ENCODE measurements around the gene FBXL13. TPM values are rescaled to one million over a fixed set of nuclear protein-coding genes. Genes with fewer than 3 reads are reported as not detected.

FBXL13 gene
- total and polyA plus RNA-seq, 2 of the 8 experiments (the other 6 are each of a cell fraction or from before 2014, with no cell fraction given), result 1.2 to 2.8 TPM

DNA sequence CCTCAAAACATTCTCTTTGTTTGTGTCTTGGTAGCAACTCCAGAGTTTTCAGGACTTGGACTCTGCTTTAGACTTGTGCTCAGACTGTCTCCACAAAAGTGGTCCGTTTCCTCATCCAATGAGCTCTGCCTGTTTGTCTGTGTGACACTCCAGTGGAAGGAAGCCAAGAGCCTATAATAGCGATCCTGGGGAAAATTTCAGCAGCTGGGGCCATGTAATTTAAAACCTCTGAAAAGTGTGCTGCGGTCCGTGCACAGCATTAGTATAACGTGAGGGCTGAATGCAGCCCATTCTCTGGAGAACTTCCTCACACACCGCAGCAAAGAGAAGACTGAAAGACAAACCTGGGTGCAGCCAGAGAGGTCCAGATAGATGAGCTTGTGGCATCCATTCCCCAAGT lies 161.9 kb downstream of the FBXL13 start, which contains the start of gene LRRC17:
Gene LRRC17 (plus strand): TSS at position 259 of the 400 bp plus-strand sequence. CDS start 20,914 bp downstream, outside the sequence.
- Histone ChIP-seq H3K4me2 (ENCODE audit: insufficient read depth in 1 of 2, low read depth in 2 of 2, low read length in 2 of 2) (peak within 1 kb of the TSS in 1 of 2 experiments; percentile 35; a peak in 2 of 4 replicates), H4K8ac (ENCODE audit: extremely low read depth, insufficient read depth, low read length) (no peak within 1 kb of the TSS), H4K5ac (ENCODE audit: insufficient read length, low read depth, low read length) (no peak within 1 kb of the TSS), H3K23ac (ENCODE audit: insufficient read length) (no peak within 1 kb of the TSS), H3K79me2 (ENCODE audit: control insufficient read depth in 1 of 2, insufficient read depth in 2 of 2, low read length in 2 of 2) (no peaks in the 10 kb centered on the region), H2BK20ac (ENCODE audit: low read length) (no peak within 1 kb of the TSS), H3K27ac (ENCODE audit: low read depth, low read length) (no peak within 1 kb of the TSS), H4K91ac (replicated peaks; ENCODE audit: insufficient read length, low read length) (no peak within 1 kb of the TSS), H3K18ac (ENCODE audit: extremely low read depth, low read length) (no peak within 1 kb of the TSS), H3K9me3 (ENCODE audit: insufficient read depth in 2 of 2, low read depth in 1 of 2, low read length in 1 of 2) (no peaks in the 10 kb centered on the region), H3K9ac (replicated peaks in 1 of 4; ENCODE audit: extremely low read depth in 1 of 4, low read depth in 3 of 4, low read length in 3 of 4) (no peak within 1 kb of the TSS), H2BK120ac (replicated peaks; ENCODE audit: low read depth, low read length) (no peak within 1 kb of the TSS), H3K4me1 (replicated peaks in 1 of 4; ENCODE audit: control insufficient read depth in 3 of 4, insufficient read depth in 4 of 4, low read length in 3 of 4) (peaks cover 0 to 9% (median 4%) of the 10 kb centered on the region in 4 experiments; a peak in 4 of 7 replicates), H3K23me2 (ENCODE audit: low read depth, low read length) (no peaks in the 10 kb centered on the region), H2AK5ac (ENCODE audit: low read depth, low read length) (no peak within 1 kb of the TSS), H3K56ac (replicated peaks; ENCODE audit: insufficient read length, low read depth, low read length) (no peak within 1 kb of the TSS), H2BK5ac (ENCODE audit: low read depth, low read length) (no peak within 1 kb of the TSS), H3K36me3 (ENCODE audit: control insufficient read depth in 2 of 4, insufficient read depth in 4 of 4, low read length in 3 of 4) (no peaks in the 10 kb centered on the region), H2BK12ac (ENCODE audit: low read depth, low read length) (no peak within 1 kb of the TSS), H3K14ac (ENCODE audit: insufficient read length) (no peak within 1 kb of the TSS), H3K4me3 (ENCODE audit: extremely low read depth in 1 of 4, insufficient read depth in 2 of 4, low read depth in 3 of 4, low read length in 4 of 4) (no peak within 1 kb of the TSS), H2BK15ac (ENCODE audit: low read length) (peak within 1 kb of the TSS; percentile 82; the same call in 1 of the 2 replicates), H3K79me1 (ENCODE audit: low read depth, low read length) (no peaks in the 10 kb centered on the region), H4K20me1 (replicated peaks in 1 of 2; ENCODE audit: control insufficient read depth in 1 of 2, insufficient read depth in 2 of 2, low read length in 2 of 2) (peaks cover 0 to 1% of the 10 kb centered on the region in 2 experiments), H3K27me3 (replicated peaks in 1 of 4; ENCODE audit: control insufficient read depth in 3 of 4, extremely low read depth in 1 of 4, insufficient read depth in 3 of 4, low read length in 3 of 4) (no peaks in the 10 kb centered on the region), H3K4ac (replicated peaks; ENCODE audit: insufficient read length, low read depth, low read length) (no peak within 1 kb of the TSS), H2AFZ (ENCODE audit: low read length) (peak within 1 kb of the TSS; percentile 14)
- ChIA-PET POLR2A (ENCODE audit: partially characterized antibody) (interaction anchor here (0.9 kb wide), 1 partner anchor 162 kb away, joined by 4 read pairs; the partner anchor contains the start of genes ARMC10 and FBXL13), CTCF (ENCODE audit: partially characterized antibody) (interaction anchor here (2.3 kb wide), 1 partner anchor 150 kb away, joined by 7 read pairs; no protein-coding TSS in a partner anchor)
- no peak for DNase-seq (ENCODE audit: low read depth in 1 of 2, low spot score in 2 of 2)
- no peak for FAIRE-seq
- 61% methylated on average over 6 of the region's 6 CpGs; no CpG with 5 or more reads in 1 of the 2 experiments for WGBS, 2 experiments (ENCODE audit: extremely low coverage in 1 of 2, insufficient coverage in 1 of 2, insufficient read length in 1 of 2, insufficient replicate concordance in 2 of 2, low coverage in 1 of 2, low lambda C conversion rate in 2 of 2, missing lambda C conversion rate in 1 of 2)
- TF ChIP-seq SIRT6 (IDR thresholded peaks at IDR 0.05; ENCODE audit: low read length), result no peak
- no peak for TF ChIP-seq TAF7 (optimal IDR thresholded peaks at IDR 0.05; ENCODE audit: borderline replicate concordance, low read depth, low read length)
- TF ChIP-seq NRF1 (IDR thresholded peaks at IDR 0.05; ENCODE audit: low read depth, low read length), result no peak
- no peak for TF ChIP-seq POU5F1 (IDR thresholded peaks at IDR 0.05; ENCODE audit: low read depth, low read length)
- no peak for TF ChIP-seq KDM1A (IDR thresholded peaks at IDR 0.05; ENCODE audit: borderline replicate concordance, low read length)

Measured in H1 (cell line).